CD4-positive, alpha-beta T cell (primary cell): ENCODE results near the gene SNX30. TPM values are rescaled to one million over a fixed set of nuclear protein-coding genes. Genes with fewer than 3 reads are reported as not detected.

Experiments used
- ATAC-seq: fragments of 200-7000 bp; cut with Tn5 transposase; one replicate; pipeline ENCODE4 v1.10.0; 2022; ENCODE audit warnings: mild to moderate bottlenecking; ENCODE audit not compliant: poor library complexity
- CTCF ChIA-PET: fragments of 350-600 bp; sonication (Branson Sonifier 250); formaldehyde crosslinking; loops from one replicate; lab custom pipeline; 2021; ENCODE audit warnings: antibody characterized with exemption, inconsistent platforms; lab: Charles Lee
- POLR2A ChIA-PET: fragments of 350-600 bp; sonication (Branson Sonifier 250); formaldehyde crosslinking; loops from one replicate; lab custom pipeline; 2021; ENCODE audit warnings: antibody characterized with exemption, inconsistent platforms; lab: Charles Lee
- DNase-seq, 14 experiments: peaks; one replicate each; pipeline ENCODE4 v3.0.0-alpha.2; 2013 to 2020; ENCODE audit warnings: mixed read lengths in 2 of 14
- H3K27ac ChIP-seq, 2 donors: one replicate each; pipeline versions ENCODE4 v1.5.1 to v1.7.0; 2013; ENCODE audit warnings: low read length in 2 of 2, low read depth in 1 of 2, mild to moderate bottlenecking in 1 of 2
- H3K27me3 ChIP-seq, 2 experiments: 1 replicate in 1 of 2; 2 replicates in 1 of 2; pipeline versions ENCODE4 v1.6.1 to v1.7.0; 2013; ENCODE audit warnings: low read length in 2 of 2, control low read depth in 1 of 2, mild to moderate bottlenecking in 1 of 2, moderate library complexity in 1 of 2; ENCODE audit not compliant: insufficient read depth in 2 of 2, control insufficient read depth in 1 of 2
- H3K36me3 ChIP-seq: one replicate; pipeline ENCODE4 v1.6.1; 2013; ENCODE audit warnings: low read length, control low read depth; ENCODE audit not compliant: insufficient read depth
- H3K4me1 ChIP-seq: one replicate; pipeline ENCODE4 v1.6.1; 2013; ENCODE audit warnings: low read length, control low read depth; ENCODE audit not compliant: insufficient read depth
- H3K4me3 ChIP-seq: one replicate; pipeline ENCODE4 v1.5.1; 2013; ENCODE audit warnings: mild to moderate bottlenecking, low read length, moderate library complexity
- H3K9me3 ChIP-seq, 2 experiments: 1 replicate in 1 of 2; 2 replicates in 1 of 2; pipeline versions ENCODE4 v1.6.1 to v1.7.0; 2013; ENCODE audit warnings: low read length in 2 of 2, mild to moderate bottlenecking in 2 of 2, control low read depth in 1 of 2, moderate library complexity in 1 of 2; ENCODE audit not compliant: control insufficient read depth in 1 of 2, insufficient read depth in 1 of 2
- H3K27ac Mint-ChIP-seq: one replicate; pipeline ENCODE4 v1.8.0; 2020; ENCODE audit warnings: mixed read lengths
- H3K27me3 Mint-ChIP-seq: one replicate; pipeline ENCODE4 v1.8.0; 2021; ENCODE audit warnings: mixed read lengths
- H3K36me3 Mint-ChIP-seq: one replicate; pipeline ENCODE4 v1.8.0; 2021; ENCODE audit warnings: low read depth, mixed read lengths
- H3K4me1 Mint-ChIP-seq: one replicate; pipeline ENCODE4 v1.8.0; 2021; ENCODE audit warnings: low read depth, mixed read lengths
- H3K4me3 Mint-ChIP-seq: one replicate; pipeline ENCODE4 v1.8.0; 2020; ENCODE audit warnings: mild to moderate bottlenecking, mixed read lengths
- H3K9me3 Mint-ChIP-seq: one replicate; pipeline ENCODE4 v1.8.0; 2020; ENCODE audit warnings: mixed read lengths
- CTCF ChIP-seq: fragments of 200-600 bp; IDR thresholded peaks from one replicate; pipeline ENCODE4 v1.8.0; 2022; ENCODE audit warnings: antibody characterized with exemption, mild to moderate bottlenecking
- intact Hi-C, 2 experiments: fragments of 100-400 bp; cut with DNase I in 1 of 2; cut with micrococcal nuclease in 1 of 2; formaldehyde crosslinking; loops; one replicate each; pipeline versions ENCODE4 v1.15.1 to v1.9.0; 2023 to 2025; cut with DNase I, micrococcal nuclease
- total RNA-seq, 174 experiments: library from RNA in 2 of 174; stranded (reverse) in 2 of 174; gene quantifications; one replicate each; pipeline ENCODE4 v1.2.3 and lab custom pipeline; 2021 to 2026

SNX30 gene
- total RNA-seq, 2 experiments from 2014 or later, result 5.2 to 5.8 TPM

- intact Hi-C loops, result no loop called here
- H3K4me1 Mint-ChIP-seq, result no peaks in the 10 kb centered on the region
- no peak for DNase-seq
- peaks cover 23% of the 10 kb centered on the region for H3K27me3 Mint-ChIP-seq
- no peak overlapping the region for H3K4me3 Mint-ChIP-seq
- no peaks in the 10 kb centered on the region for H3K9me3 Mint-ChIP-seq
- H3K27ac Mint-ChIP-seq, result no peak overlapping the region
- ChIA-PET POLR2A (no interaction called here), CTCF (no interaction called here)
- H3K4me3 ChIP-seq, result no peak overlapping the region
- no peak for TF ChIP-seq CTCF
- no peaks in the 10 kb centered on the region for H3K36me3 Mint-ChIP-seq
- no peaks in the 10 kb centered on the region for H3K4me1 ChIP-seq
- no peaks in the 10 kb centered on the region for H3K36me3 ChIP-seq
- no peaks in the 10 kb centered on the region for H3K9me3 ChIP-seq
- H3K27ac ChIP-seq, result no peak overlapping the region
- no peak for ATAC-seq
- H3K27me3 ChIP-seq, result peaks cover 1 to 3% of the 10 kb centered on the region in 2 experiments
These were observed 154.5 kb downstream of the SNX30 start for GRCh38 chr9:112905084-112905483.

- no peak for ATAC-seq
- no peak for TF ChIP-seq CTCF
- no peaks in the 10 kb centered on the region for H3K9me3 Mint-ChIP-seq
- Histone ChIP-seq H3K36me3 (no peaks in the 10 kb centered on the region), H3K9me3 (no peaks in the 10 kb centered on the region), H3K4me1 (no peaks in the 10 kb centered on the region), H3K27ac (no peak overlapping the region), H3K4me3 (no peak overlapping the region), H3K27me3 (peaks cover 0 to 3% of the 10 kb centered on the region in 2 experiments)
- POLR2A ChIA-PET, result no interaction called here
- no peak overlapping the region for H3K27ac Mint-ChIP-seq
- H3K4me1 Mint-ChIP-seq, result no peaks in the 10 kb centered on the region
- intact Hi-C loops, result no loop called here
- H3K27me3 Mint-ChIP-seq, result peaks cover 15% of the 10 kb centered on the region
- CTCF ChIA-PET, result no interaction called here
- no peak overlapping the region for H3K4me3 Mint-ChIP-seq
- H3K36me3 Mint-ChIP-seq, result no peaks in the 10 kb centered on the region
- DNase-seq, result no peak
These were observed 161.2 kb downstream of the SNX30 start for GRCh38 chr9:112911736-112912135.

- Mint-ChIP-seq H3K4me1 (no peaks in the 10 kb centered on the region), H3K9me3 (no peaks in the 10 kb centered on the region), H3K27me3 (peaks cover 15% of the 10 kb centered on the region), H3K4me3 (no peak overlapping the region), H3K27ac (no peak overlapping the region), H3K36me3 (no peaks in the 10 kb centered on the region)
- Histone ChIP-seq H3K36me3 (no peaks in the 10 kb centered on the region), H3K4me3 (no peak overlapping the region), H3K9me3 (no peaks in the 10 kb centered on the region), H3K27me3 (no peaks in the 10 kb centered on the region), H3K27ac (no peak overlapping the region), H3K4me1 (no peaks in the 10 kb centered on the region)
- POLR2A ChIA-PET, result no interaction called here
- DNase-seq (no peak), ATAC-seq (no peak)
- CTCF ChIA-PET, result no interaction called here
- intact Hi-C loops, result no loop called here
- TF ChIP-seq CTCF, result no peak
These were observed 162.1 kb downstream of the SNX30 start for GRCh38 chr9:112912636-112913035.
